GM18909 (cell line): ENCODE data around the gene OR2Z1.

Experiments used
- ATAC-seq: cut with Tn5 transposase; IDR thresholded peaks from one replicate; pipeline ENCODE4 v1.9.1; 2021; ENCODE audit warnings: mild to moderate bottlenecking; ENCODE audit not compliant: unreplicated experiment, poor library complexity

OR2Z1 gene

DNA sequence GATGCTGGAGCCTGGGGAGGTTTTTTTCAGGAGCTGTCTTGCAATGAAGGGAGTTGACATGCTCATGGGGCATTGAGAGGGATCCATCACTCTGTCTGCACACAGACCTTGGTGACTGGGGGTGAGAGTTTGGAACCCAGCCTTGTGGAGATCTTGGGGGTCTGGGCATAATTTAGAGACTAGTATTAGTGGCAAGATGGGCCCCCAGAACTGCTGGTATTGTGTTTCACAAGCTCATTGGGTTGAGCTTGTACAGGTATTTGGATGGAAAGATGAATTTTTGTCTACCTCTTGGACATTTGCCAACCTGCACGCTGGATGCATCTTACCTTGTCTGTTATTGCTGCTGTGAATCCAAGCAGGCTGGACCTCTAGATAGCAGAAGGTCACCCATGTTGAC is at the start of gene OR2Z1:
TSS of gene OR2Z1 (plus strand) at position 301 of the 400 bp plus-strand sequence. CDS start 9,395 bp downstream, outside the sequence.
- ATAC-seq = no peak

DNA sequence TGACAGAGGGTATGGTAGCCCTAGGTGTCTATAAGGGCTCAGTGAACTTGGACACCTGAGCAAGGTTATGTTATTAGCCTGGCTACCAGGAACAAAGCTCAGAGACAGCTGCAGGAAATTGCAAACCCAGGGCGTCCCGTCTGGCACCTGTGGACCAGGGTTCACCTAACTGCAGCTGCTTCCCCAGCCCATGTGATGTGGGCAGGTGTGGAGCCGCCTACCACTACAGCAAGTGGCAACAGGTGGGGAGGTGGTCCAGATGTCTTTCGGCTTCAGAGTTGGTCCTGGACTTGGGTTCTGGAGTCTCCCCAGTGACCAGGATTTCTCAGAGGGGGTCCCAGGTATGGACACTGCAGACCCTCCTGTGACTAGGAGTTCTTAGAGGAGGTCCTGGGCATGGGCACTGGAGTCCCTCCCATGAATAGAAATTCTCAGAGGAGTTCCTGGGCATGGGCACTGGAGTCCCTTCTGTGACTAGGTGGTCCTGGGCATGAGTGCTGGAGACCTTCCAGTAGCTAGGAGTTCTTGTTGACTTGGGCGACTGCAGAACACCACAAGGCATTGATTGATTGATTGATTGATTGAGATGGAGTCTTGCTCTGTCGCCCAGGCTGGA is 48.0 kb upstream of the OR2Z1 start:
- ATAC-seq = no peak

- no peak for ATAC-seq
Observed at GRCh38 chr19:8675066-8675465, 46.4 kb upstream of the OR2Z1 start.

GRCh38 chr19:8678244-8678807 is 43.1 kb upstream of the OR2Z1 start:
- ATAC-seq = no peak

- no peak for ATAC-seq
Observed at GRCh38 chr19:8680676-8681344, 40.6 kb upstream of the OR2Z1 start.

- ATAC-seq = no peak
Observed at GRCh38 chr19:8681345-8682029, 39.9 kb upstream of the OR2Z1 start.

DNA sequence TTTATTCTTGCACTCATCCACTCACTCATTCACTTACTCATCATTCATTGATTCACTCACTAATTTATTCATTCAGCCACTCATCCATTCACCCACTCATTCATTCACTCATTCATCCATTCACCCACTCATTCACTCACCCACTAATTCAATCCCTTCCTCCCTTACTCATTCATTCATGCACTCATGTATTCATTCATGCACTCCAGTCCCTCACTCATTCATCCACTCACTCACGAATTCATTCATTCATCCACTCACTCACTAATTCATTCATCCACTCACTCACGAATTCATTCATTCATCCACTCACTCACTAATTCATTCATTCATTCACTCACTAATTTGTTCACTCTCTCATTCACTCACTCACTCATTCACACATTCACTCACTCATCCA is 39.0 kb upstream of the OR2Z1 start:
- ATAC-seq = no peak

GRCh38 chr19:8682931-8683330 is 38.5 kb upstream of the OR2Z1 start:
- ATAC-seq = no peak

DNA sequence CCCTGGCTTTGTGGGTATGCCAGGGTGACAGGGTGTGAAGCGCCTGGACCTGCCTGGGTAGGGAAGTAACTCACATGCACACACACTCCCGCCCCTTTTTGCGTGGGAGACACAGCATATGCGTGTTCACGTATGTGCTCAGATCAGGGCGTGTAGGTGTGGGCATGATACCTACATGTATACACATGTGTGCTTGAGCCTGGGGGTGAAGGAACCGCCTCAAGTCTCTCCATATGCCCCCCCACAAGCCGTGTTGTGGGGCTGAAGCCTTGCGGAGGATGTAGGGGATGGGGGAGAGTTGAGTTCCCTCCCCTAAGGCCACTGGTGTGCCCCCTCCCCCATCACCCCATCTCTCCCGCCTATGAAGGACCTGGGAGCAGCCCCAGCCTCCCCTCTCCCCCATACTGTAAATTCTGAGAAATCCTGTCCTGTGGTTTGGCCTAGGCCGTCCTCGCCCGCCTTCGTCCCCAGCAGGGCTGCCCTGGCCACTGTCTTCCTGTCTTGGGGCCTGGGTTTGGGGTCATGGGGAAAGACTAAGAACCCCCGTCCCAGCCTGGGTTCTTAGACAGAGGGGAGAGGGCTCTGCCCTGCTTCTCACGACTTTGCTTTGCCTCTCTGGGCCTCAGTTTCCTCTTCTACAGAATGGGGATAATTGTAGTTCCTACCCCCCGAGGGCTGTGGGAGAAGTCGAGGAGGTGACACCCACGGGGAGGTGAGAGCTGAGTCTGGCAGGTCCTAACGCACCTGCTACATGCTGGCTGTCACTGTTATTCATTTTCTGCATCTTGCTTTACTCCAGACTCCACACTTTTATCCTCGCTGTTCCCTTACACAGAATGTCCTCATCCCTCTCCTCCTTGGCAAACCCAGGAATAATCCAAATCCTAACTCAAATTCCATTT is 37.2 kb upstream of the OR2Z1 start:
- ATAC-seq = no peak

GRCh38 chr19:8686549-8686948 is 34.9 kb upstream of the OR2Z1 start:
- ATAC-seq = no peak

DNA sequence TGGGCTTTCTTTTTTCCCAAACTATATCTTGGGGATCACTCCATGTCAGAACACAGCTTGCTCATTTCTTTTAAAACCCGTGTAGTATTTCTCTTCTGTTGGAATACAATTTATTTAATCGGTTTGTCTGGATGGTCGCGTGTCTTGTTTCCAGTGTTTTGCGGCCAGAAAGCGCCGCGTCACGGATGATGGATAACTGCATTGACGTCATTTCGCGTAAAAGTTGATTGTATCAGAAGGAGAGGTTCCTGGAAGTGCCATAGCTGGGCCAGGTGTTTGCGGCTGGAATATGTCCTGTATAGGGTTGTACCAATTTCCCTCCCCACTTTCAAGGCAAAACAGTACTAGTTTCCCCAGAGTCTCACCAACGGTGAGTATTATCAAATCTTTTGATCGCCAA is 32.5 kb upstream of the OR2Z1 start:
- no peak for ATAC-seq

GRCh38 chr19:8690753-8691539 is 30.5 kb upstream of the OR2Z1 start:
- ATAC-seq = no peak

DNA sequence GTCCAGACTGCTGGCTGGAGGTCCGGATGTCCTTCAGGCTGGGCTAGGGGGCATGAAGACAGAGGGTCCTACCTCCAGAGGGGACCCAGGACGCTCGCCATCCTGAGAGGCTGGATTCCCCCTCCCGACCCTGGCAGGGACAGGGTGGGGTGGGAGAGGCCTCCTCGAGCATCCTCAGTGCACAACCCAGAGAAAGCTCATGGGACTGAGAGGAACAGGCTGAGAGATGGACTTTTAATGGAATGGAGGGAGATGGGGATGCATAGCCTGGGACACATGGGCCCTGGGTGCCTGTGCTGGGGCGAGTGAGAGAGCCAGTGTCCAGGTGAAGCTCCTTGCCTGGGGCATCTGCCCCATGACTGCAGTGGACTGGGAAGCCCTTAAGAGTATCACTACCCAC is 25.9 kb upstream of the OR2Z1 start:
- no peak for ATAC-seq

DNA sequence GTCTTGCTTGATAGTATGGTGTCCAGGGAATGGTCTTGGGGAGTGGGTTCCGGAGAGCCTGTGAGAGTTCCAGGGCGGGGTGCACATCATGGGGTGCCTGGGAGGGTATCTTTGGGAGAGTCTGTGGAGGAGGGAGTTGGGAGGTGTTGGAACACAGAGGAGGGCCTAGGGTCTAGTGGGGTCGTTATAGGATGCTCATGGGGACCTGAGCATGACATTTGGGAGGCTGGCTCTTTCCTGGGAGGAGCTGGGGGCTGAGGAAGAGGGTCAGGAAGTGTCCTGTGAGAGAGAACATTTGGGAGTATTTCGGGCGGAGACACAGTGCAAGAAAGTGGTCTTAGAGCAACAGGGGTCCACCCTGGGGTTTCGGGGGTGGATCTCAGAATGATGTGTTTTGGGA is 25.5 kb upstream of the OR2Z1 start:
- no peak for ATAC-seq

GRCh38 chr19:8696993-8697392 is 24.4 kb upstream of the OR2Z1 start:
- no peak for ATAC-seq

DNA sequence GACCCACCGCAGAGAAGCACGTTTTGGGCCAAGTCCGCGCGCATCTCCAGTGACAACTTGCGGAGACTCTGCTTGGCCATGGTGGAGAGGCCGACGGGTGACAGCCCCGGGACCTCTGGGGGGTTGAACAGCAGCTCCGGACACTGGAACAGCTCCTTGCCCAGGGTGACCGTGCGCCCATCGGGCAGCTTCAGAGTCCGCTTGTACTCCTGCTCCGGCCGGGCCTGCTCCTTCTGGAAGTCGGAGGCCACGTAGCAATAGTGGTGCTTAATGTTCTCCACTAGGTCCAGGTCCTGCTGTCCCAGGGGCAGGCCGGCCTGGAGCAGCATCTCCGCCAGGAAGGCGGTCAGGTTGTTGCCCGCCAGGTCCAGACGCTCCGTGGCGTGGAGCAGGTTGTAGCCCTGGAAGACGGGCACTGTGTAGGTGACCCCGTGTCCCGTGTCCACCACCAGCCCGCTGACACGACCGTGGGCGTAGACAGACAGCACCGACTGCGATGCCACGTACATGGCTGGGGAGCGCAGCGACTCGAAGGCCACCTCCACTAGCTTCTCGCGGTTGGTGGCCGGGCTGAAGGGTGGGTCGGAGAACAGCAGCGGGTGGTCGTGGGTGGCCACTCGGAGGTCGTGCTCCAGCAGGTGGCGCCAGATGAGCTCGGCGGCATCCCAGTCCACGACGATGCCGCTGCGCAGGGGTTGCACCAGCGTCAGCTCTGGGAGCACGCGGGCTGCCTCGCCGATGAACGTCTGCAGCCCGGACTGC is 23.6 kb upstream of the OR2Z1 start:
- no peak for ATAC-seq

- ATAC-seq = no peak
Observed at GRCh38 chr19:8698433-8699063, 22.9 kb upstream of the OR2Z1 start, which contains the start of gene ACTL9. ACTL9 (minus strand) TSS chr19:8698795; CDS start chr19:8698701, 94 bp downstream.

GRCh38 chr19:8699908-8700307 is 21.5 kb upstream of the OR2Z1 start:
- no peak for ATAC-seq
